Heart left ventricle (tissue), 13 donors: ENCODE data around the gene PCBP3.

Source experiments
- CTCF ChIP-seq, 12 donors: fragments of 200-600 bp; sonication (generic) in 4 of 12; IDR thresholded peaks; one replicate each; pipeline versions ENCODE4 v1.5.0 to v1.8.0; 2018 to 2022; ENCODE audit warnings: antibody characterized with exemption in 12 of 12, mild to moderate bottlenecking in 5 of 12
- POLR2A ChIP-seq, 2 donors: fragments of 450-650 bp; IDR thresholded peaks; one replicate each; pipeline ENCODE4 v1.6.1; 2017; ENCODE audit warnings: antibody characterized with exemption in 2 of 2, mild to moderate bottlenecking in 2 of 2, moderate library complexity in 2 of 2
- donor health status: ischemic (EF 13 %, LVEDD 7.1; RV severe dilation, severe dysfunction).
- donor health status: DM: no; HTN: yes; CAD: no.
- donor health status: DM: no; HTN: no; CAD: no.
- donor health status: ischemic (EF 25% LVEDD 6.9; RV normal size, moderate dysfunction).
- donor health status: ischemic (EF 25% LVEDD 5.7; RV mildly dilated, moderate dysfunction).
- donor health status: ischemic (EF 35%, LVEDD 5.7; RV mildly dilated, moderate dysfunction).
- donor health status: nonischemic (EF 11% LVEDD 7.7; RV severe dilation, severe dysfunction).
- donor health status: DM: yes; HTN: yes; CAD: no.
- donor health status: PGD.
- donor health status: ischemic (EF 29% LVEDD 5.4; RV normal size, mild dysfunction).
- donor health status: nonischemic (EF 23%, LVEDD 6.1; RV moderate dilation, normal function).

- no peak for TF ChIP-seq POLR2A (IDR thresholded peaks at IDR 0.05)
- TF ChIP-seq CTCF (IDR thresholded peaks at IDR 0.05) = no peak
These were observed 36.7 kb downstream of the PCBP3 start for GRCh38 chr21:45680215-45680614.
